Fibroblast of the conjunctiva (primary cell): Measurements from ENCODE around the gene ZNF618.
"Not testable (repeated sequence)": the region's sequence is repeated elsewhere in the genome, so short reads cannot be mapped to it uniquely, and the experiment has no call there.

Experiments
- DNase-seq: peaks from one replicate; pipeline ENCODE4 v3.0.0-alpha.2; 2010; ENCODE audit warnings: low read depth

Gene ZNF618

DNA sequence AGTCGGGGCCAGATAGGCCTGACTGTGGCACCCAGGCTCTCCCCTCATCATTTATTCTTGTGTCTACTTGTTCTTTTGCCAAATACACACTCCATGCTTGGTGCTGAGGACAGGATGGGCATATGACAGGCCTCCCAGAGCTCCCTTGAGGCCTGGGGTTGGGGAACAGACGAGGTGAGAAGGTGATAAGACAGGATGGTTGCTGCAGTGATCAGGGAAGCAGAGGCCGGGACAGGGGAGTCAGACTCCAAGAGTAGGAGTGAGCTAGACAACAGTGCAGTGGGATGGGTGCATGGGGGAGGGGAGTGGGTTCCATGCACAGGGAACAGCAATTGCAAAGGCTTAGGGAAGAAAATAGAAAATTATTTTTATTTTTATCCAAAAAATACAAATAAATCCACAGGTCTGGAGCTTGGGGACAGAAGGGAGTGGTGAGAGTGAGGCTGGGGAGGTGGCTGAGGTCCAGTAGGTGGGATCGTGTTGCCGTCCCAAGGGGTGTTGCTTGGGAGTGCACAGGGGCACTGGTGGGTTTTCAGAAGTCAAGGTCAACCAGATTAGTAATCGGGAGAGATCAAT lies 205.4 kb downstream of the ZNF618 start:
- DNase-seq, result no peak

DNA sequence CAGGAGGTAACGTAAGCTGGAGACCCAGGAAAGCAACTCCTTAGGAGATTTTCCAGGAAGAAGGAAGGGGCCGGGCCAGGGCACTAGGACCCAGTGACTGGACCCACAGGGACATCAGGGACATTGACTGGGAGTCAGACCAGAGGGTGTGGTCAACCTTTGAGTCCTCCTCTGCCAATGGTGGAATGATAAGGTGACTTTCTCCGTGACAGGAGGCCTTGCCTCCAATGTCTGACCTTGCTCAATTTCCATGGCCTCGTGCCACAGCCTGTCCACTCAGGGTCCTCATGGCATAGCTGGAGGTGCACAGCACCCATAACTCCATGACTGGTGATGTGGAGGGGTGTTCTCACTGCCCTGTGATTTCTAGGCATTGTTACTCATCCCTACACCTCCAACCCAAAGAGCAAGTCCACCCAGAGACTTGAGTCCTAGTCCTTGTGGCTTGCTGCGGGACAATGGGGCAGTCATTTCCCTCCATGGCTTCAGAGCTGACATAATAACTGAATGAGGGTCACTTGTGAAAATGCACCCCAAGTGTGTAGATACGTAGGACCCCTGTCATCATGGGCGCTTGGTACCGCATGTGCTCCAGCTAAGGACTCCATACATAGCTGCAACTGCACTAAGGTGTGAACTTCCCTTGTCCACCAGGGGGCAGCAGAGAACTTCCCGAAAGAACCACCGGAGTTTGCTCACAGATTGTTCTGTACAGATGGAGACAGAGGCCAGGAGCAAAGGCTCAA lies 206.1 kb downstream of the ZNF618 start:
- peak; percentile 80 for DNase-seq

DNA sequence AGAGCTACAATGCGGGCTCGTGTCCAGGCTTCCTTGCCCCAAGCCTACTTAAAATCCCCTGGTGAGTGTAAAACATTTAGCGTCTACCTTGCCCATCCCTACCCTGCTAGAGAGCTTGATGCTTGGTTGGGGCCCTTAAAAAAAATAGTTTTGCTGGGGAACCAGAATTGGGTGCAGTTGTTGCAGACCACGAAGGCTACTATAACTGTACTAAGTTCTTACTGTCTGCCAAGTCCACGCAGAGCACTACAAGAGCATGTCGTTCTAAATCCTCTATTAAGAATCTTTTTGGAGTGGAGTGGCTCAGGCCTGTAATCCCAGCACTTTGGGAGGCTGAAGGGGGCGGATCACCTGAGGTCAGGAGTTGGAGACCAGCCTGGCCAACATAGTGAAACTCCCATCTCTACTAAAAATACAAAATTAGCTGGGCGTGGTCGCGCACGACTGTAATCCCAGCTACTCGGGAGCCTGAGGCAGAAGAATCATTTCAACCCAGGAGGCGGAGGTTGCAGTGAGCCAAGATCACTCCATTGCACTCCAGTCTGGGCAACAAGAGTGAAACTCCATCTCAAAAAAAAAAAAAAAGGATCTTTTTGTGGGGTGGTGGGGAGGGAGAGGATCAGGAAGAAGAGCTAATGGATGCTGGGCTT lies 206.8 kb downstream of the ZNF618 start:
- not testable (repeated sequence) for DNase-seq

DNA sequence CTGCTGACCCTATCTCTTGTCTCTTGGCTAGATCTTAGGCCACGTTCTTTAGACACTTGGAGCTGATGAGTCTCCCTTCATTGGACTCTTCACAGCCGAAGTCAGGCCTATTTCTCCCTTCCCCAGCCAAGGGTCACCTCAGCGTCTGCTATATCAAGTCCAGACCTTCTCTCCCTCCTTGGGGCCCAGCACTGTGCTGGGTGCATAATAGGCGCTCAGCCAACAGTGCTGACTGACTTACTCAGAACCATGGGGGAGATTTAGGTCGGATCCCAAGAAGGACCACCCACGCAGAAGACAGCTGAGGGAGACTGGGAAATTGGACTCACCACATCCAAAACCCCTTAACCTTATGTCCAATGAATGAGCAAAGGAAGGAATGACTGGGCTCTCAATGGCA lies 207.6 kb downstream of the ZNF618 start:
- no peak for DNase-seq

DNA sequence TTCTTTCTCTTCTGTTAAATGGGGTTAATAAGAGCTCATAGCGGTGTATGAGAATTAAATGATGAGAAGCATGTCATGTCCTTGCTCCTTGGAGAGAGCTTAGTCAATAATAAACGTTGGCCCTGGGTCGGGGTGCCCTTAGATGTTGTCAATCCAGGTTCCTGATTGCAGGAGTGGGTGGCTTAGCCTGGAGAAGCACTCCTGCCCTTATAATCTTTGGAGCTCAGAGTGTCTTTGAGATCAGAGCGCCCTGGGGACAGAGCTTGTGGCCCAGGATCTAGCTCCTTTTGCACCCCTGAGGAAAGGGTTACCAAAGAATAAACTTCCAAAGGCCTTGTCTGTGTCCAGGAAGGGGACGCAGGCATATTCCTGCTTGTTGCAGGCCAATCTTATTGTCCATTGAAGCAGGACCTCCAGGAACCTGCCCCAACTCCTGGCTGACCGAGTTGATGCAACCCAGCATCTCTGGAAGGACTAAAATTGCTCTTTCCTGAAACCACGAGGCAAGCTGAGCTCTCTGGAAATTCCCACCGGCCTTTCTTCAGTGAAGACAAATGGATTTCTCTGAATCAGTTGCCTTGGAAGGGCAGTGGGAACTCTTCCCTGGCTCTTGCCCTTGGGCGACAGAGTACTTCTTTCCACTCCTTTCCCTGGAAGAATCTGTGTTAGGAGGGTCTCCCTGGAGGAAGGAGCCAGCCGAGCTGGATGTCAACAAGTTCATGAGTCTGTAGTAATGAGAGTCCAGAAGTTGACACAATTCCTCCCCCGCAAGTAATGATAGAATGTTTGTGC lies 208.4 kb downstream of the ZNF618 start:
- DNase-seq, result no peak

DNA sequence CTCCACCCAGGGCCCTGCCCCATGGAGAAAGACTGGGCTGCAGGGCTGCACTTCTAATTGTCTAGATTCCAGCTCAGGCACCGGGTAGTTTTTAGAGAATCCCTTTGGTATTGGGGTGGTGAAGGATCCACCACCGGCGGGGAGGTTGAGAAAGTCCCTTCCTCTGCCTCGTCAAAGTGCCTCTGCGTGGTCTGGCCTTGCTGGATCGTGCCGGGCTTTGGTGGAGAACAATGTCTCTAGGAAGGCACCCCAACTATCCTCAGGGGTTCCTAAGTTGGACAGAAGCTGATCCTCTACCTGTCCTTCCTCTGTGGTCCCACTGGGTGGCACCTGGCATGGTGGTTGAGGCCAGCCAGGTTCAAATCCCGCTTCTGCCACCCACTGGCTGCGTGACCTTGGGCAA lies 209.3 kb downstream of the ZNF618 start:
- no peak for DNase-seq

DNA sequence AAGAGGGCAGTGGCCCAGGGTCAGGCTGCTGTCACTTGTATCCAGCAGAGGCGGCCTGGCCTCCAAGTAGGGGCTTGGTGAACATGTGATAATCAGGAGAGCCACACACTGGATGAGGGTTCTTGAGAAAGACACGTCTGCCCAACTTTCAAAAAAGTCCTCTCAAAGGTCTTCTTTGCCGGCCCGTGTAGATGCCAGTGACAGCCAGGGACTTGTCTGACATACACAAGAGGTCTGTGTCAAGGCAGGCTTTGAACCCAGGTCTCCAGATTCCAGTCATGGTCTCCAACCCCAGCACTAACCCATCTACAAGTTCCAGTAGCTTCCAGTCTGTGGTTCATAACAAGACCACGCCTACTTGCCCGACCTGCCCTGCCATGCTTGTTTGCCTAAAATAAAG lies 209.9 kb downstream of the ZNF618 start:
- no peak for DNase-seq

DNA sequence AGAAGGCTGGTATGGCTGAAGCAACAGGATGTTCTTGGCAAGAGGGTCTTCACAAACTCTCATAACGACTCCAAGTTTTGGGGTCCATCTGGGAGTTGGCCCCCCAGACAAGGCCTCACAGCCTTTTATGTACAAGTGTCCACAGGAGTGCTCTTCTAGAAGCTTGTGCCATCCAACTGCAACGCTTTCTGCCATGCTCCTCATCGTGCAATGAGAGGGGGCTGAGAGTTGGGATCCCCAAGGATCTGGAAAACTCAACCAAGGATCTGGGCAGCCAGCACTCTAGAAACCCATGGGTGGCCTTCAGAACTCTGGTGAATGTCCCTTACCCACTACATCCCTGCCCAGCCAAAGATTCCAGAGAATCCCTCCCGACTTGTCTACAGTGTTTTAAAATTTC lies 210.5 kb downstream of the ZNF618 start:
- no peak for DNase-seq

DNA sequence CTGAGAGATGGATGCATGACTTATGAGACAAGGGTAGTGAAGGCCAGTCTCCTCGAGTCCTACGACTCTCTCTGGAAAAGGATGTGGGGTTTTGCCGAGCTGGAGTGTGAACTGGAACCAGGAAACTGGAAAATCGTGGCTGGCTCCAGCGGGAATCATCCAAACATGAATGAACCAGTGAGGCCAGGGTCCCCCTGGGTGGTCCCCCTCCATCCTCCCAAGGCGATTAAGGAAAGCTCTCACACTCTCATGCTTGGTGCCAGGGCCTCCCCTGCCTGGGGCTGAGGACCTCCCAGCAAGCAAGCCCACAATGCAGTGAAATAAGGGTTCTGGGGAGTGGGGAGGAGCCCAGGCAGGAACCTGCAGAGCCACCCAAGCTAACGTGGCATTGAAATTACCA lies 211.6 kb downstream of the ZNF618 start:
- DNase-seq, result no peak

DNA sequence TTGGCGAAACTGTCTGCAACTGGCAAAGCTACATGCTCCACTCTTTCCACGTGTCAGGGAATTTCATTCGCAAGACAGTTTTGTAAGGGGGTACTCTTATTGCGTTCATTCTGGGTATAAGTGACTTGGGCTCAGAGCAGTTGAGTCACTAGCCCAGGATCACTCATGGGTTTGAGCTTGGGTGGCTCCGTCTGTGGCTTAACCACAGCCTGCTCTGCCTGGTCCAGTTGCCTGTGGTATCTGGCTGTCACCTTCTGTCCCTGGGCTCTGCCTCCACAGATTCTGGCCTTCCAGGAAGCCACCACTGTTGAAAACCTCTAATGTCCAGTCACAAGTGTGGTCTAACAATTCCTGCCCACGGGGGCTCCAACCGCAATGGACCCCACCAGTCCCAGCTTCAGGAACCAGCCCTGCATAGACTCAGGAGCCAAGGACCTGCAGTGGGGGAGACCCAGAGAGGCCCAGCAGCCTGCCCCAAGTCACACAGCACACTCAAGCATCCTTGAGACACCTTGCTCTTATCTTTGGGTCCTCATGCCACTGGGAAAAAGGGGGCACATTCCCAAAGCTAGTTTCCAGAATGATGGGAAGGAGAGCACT lies 212.6 kb downstream of the ZNF618 start:
- DNase-seq, result no peak

DNA sequence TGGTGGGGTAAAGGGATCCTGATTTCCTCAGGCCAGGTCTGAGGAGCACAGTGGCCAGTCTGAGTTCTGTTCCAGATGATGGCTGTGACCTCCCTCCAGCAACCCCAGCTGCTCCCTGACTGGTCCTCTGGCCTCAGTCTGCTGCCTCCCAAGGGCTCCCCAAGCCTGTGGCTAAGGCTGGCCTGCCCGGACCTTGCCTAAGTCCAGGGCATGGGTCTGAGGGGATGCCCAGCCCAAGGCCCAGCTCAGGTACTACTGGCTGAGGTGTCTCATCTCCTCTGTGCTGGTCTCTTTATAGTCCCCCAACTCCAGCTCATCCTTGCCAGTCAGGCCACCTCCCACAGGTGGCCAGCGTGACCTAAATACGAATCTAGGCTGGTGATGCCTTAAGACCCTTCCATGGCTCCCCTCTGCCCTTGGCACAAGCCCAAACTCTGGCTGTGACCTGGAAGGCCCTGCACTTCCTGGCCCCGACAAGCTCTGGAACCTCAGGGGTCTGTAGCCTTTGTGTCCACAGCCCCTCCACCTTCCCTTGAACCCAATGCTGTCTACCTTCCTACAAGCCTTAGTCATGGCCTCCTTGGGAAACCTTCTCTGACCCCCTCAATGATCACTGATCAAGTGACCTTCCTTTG lies 213.2 kb downstream of the ZNF618 start:
- no peak for DNase-seq

DNA sequence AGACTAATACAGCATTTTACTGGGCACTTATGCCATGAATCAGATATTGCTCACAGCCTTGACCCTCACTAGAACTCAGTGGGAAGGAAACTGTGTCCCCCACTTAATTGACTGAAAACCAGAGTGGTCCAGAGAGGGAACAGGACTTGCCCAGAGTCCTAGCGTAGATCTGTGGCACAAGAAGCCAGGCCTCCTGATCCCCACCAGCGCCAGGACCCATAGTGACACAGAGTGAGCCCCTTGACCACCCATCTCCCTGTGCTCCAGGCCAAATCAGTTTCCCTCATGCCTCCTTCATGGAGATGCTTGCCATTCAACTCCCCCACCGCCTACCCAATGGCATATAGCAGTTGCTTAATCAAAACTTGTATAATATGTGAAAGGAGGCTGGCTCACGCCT lies 214.7 kb downstream of the ZNF618 start:
- DNase-seq, result no peak

DNA sequence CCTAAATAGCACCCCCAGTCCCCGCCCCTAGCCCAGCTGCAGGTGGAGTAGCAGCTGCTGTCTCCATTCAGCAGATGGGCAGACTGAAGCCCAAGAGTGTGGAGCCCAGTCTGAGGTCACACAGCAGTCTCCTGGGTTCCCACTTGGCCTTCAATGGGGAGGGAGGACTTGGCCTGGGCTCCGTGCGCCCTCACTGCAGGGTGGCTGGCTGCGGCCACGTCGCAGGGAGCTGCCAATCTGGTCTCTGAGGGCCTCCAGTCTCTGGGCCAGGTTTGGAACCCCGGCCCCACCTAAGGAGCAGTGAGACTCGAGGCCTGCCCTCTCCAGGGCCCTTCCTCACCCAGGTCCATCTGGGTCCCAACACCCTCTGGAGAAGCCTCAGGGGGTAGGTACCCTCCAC lies 215.6 kb downstream of the ZNF618 start:
- no peak for DNase-seq

DNA sequence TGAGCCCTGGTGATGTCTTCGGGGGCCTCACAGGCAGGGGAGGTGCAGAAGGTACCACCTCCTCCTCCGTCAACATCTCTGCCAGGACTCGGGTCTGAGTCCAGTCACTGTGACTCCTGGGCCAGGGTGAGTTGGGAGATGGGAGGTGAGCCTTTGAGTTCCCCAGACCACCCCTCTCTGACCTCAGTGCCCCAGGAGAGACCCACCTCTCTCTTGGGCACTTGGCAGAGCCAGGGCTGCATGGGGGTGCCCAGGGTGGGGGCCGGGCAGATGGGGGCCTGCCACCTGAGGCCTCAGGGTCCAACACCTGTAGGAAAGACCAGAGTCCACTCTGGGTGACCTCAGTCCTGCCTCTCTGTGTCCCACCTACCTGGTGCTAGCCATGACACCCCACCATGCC lies 216.2 kb downstream of the ZNF618 start:
- DNase-seq, result no peak

DNA sequence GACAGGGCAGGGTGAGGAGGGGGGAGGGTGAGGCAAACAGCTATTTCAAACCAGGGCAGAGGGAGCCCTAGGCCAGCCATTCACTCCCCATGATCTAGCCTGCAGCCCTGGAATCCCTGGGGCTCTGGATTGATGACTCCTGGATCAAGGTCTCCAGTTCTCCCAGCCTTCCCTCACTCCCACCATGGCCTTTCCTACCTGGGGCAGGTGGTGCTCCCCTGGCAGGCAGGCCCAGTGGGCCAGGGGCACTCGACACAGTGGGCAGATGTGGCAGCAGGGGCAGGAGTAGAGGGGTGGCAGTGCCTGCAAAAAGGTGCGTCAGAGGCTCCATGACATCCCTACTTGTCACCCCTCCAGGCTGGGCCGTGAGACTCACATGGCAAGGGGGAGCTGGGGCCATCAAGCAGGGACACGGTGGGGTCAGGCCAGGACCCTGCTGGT lies 216.9 kb downstream of the ZNF618 start:
- no peak for DNase-seq

DNA sequence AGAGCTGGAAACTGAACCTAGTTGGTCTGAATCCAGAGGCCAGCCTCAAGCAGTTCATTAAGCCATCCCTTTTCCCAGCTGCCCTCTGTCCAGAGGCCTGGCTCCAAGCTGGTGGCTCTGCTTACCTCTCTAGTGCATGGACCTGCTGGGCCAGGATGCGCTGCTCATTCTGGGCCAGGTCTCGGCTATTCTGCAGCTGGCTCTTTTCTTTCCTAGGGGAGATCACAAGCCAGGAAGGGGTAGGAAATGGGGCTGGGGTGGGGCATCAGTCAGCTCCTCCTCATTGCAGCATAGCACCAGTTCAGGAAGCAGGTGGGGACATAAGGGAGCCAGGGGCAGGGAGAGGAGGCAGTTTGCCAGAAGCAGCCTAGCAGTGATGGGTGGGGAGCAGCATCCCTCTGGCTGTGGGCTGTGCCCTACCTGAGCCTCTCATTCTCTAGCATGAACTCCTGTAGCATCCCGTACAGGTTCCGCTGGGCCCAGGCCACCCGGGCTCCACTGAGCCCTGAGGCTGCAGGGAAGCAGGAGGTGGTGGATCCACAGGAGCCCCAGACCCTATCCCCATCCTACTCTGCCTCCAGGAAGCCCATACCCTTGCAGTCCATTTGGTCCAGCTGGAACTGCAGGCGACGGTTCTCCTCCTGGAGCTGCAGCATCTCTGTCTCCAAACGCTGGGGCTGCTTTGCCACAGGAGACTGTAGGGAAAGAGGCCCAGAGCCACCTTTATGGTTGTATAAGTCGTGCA lies 217.8 kb downstream of the ZNF618 start:
- DNase-seq, result no peak

DNA sequence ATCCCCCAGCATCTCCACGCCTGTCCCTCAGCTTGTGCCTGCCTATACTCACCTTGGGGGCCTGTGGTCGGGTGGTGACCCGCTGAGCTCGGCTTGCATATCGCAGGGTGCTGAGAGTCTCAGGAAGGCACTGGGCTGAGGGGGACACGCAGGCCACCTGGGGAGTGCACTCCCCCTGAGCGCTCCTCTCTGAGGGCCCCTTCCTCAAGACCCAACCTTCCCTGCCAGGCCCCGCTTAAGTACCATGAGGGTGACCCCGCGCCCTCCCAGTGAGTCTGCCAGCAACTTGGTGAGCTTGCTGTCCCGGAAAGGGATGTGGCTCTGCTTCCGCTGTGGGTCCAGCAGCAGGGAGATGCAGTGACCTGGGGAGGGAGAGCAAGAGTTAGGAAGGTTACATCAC lies 218.9 kb downstream of the ZNF618 start:
- no peak for DNase-seq

DNA sequence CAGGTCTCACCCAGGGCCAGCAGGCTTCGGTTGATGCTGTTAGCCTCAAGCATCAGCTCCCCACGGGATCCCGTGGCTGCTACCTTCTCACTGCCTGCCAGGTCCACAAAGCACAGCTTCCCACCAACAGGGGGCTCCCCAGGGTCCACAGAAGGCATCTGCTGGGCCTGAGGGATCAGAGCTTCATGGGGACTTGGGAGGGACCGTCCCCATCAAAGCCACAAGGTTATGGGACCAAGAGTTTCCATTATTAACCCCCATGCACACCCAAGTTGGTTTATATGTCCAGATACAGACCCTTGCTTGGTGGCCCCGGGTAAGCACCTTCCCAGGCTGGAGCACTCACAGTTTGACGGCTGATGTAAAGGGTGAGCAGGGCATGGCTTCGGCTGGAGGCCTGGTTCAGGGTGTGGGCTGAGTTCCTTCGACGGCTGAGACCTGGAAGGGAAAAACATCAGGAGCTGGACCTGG lies 220.0 kb downstream of the ZNF618 start:
- DNase-seq, result no peak

DNA sequence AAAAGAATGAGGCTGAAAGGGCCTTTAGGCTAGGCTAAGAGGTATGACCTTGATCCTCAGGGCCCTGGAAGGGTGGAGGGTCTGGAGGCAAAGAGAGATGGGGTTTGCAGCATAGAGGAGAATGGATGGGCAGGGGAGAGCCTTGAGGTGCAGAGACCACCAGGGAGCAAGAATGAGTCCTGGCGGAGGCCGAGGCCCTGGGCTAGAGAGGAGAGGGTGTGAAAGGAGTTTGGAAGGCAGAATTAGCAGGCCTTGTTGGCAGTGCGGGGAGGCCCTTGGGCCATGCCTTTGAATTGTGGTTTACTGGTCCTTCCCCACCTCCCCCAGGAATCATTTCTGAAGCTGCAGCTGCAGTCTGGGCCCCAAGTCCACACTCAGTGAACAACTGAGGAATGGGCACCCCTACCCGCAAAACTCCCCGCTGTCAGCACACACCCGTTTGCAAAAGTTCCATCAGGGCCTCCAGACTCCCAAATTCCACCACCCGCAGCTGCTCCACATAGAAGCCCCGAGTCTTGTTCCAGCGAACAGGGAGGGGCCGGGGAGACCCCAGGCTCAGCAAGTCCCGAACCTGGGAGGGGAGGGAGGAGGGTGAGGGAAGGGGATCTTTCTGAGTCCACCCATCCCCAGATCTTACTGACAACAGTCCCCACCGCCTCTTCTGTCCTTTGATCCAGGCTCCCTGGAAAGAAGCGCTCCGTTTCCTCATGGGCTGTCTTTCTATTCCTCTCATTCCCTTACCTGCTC lies 220.9 kb downstream of the ZNF618 start:
- no peak for DNase-seq

DNA sequence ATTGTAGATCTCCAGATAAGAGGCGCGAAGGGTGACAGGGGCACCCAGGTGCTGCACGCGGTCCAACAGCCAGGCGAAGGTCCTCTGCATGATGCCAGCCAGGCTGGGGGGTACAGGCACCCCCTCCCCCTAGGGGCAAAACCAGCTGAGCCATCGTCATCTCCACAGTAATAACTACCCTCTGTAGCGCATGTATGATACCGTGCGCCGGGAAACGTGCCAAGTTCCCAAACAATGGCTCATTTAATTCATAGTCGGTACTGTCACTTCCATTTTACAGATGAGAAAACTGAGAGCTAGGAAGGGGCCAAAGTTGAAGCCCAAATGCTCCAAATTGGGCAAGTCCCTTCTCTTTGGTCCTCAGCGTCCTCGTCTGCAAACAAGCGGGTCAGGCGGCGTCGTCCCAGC lies 221.5 kb downstream of the ZNF618 start:
- DNase-seq, result no peak
